GM23338 (cell line): Measurements from ENCODE around the gene RAB3IL1.

Experiments
- EZH2 ChIP-seq: fragments of 200-600 bp; sonication (generic); IDR thresholded peaks from one replicate; pipeline ENCODE4 v1.8.0; 2017; ENCODE audit warnings: antibody characterized with exemption, mild to moderate bottlenecking, low read depth; ENCODE audit not compliant: unreplicated experiment
- JUNB ChIP-seq: IDR thresholded peaks from one replicate; pipeline ENCODE4 v1.6.1; 2016; ENCODE audit warnings: antibody characterized with exemption; ENCODE audit not compliant: unreplicated experiment
- POLR2AphosphoS5 ChIP-seq: IDR thresholded peaks from 2 replicates; pipeline ENCODE4 v1.6.1; 2016; ENCODE audit warnings: antibody characterized with exemption, low read depth
- STAT1 ChIP-seq: IDR thresholded peaks from one replicate; pipeline ENCODE4 v1.6.1; 2016; ENCODE audit warnings: antibody characterized with exemption; ENCODE audit not compliant: unreplicated experiment
- ZNF114 ChIP-seq: fragments of 250-450 bp; sonication (Bioruptor Pico); IDR thresholded peaks from 2 replicates; pipeline ENCODE4 v1.5.0; 2020; ENCODE audit warnings: mild to moderate bottlenecking, moderate library complexity
- ZNF331 ChIP-seq: fragments of 250-450 bp; sonication (Bioruptor Pico); IDR thresholded peaks from 2 replicates; pipeline ENCODE4 v1.5.0; 2020; ENCODE audit warnings: low read depth, mild to moderate bottlenecking, moderate library complexity
- TF ChIP-seq, protein P1 (sequence below), 2 experiments: fragments of 200-600 bp in 1 of 2; sonication (generic) in 1 of 2; conservative IDR thresholded peaks; 2 replicates each; pipeline versions ENCODE4 v1.5.1 to v1.6.1; 2016 to 2017; ENCODE audit warnings: antibody characterized with exemption in 2 of 2, low read depth in 2 of 2, mild to moderate bottlenecking in 2 of 2, moderate library complexity in 1 of 2
- TF ChIP-seq, protein P2 (sequence below): IDR thresholded peaks from one replicate; pipeline ENCODE4 v1.6.1; 2018; ENCODE audit warnings: antibody characterized with exemption; ENCODE audit not compliant: unreplicated experiment
- TF ChIP-seq, protein P3 (sequence below): IDR thresholded peaks from 2 replicates; pipeline ENCODE4 v1.6.1; 2016; ENCODE audit warnings: antibody characterized with exemption

DNA sequence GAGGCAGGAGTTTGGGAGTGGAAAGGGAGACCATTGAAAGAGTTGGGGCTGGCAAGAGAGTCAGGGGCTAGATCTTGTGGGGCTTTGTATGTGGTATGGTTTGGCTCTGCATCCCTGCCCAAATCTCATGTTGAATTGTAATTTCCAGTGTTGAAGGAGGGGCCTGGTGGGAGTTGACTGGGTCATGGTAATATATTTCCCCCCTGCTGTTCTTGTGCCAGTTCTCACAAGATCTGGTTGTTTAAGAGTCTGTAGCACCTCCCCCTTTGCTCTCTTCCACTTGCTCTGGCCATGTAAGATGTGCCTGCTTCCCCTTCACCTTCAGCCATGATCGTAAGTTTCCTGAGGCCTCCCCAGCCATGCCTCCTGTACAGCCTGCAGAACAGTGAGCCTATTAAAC, 10.1 kb upstream of the RAB3IL1 start:
- TF ChIP-seq ZNF114 (CRISPR knock-in tag) (no peak), EZH2 (no peak), JUNB (no peak), POLR2AphosphoS5 (no peak), STAT1 (no peak), ZNF331 (no peak)
- TF ChIP-seq, protein P1, sequence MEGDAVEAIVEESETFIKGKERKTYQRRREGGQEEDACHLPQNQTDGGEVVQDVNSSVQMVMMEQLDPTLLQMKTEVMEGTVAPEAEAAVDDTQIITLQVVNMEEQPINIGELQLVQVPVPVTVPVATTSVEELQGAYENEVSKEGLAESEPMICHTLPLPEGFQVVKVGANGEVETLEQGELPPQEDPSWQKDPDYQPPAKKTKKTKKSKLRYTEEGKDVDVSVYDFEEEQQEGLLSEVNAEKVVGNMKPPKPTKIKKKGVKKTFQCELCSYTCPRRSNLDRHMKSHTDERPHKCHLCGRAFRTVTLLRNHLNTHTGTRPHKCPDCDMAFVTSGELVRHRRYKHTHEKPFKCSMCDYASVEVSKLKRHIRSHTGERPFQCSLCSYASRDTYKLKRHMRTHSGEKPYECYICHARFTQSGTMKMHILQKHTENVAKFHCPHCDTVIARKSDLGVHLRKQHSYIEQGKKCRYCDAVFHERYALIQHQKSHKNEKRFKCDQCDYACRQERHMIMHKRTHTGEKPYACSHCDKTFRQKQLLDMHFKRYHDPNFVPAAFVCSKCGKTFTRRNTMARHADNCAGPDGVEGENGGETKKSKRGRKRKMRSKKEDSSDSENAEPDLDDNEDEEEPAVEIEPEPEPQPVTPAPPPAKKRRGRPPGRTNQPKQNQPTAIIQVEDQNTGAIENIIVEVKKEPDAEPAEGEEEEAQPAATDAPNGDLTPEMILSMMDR (conservative IDR thresholded peaks at IDR 0.05; ENCODE audit: low read depth in 2 of 2) = no peak
- TF ChIP-seq, protein P2, sequence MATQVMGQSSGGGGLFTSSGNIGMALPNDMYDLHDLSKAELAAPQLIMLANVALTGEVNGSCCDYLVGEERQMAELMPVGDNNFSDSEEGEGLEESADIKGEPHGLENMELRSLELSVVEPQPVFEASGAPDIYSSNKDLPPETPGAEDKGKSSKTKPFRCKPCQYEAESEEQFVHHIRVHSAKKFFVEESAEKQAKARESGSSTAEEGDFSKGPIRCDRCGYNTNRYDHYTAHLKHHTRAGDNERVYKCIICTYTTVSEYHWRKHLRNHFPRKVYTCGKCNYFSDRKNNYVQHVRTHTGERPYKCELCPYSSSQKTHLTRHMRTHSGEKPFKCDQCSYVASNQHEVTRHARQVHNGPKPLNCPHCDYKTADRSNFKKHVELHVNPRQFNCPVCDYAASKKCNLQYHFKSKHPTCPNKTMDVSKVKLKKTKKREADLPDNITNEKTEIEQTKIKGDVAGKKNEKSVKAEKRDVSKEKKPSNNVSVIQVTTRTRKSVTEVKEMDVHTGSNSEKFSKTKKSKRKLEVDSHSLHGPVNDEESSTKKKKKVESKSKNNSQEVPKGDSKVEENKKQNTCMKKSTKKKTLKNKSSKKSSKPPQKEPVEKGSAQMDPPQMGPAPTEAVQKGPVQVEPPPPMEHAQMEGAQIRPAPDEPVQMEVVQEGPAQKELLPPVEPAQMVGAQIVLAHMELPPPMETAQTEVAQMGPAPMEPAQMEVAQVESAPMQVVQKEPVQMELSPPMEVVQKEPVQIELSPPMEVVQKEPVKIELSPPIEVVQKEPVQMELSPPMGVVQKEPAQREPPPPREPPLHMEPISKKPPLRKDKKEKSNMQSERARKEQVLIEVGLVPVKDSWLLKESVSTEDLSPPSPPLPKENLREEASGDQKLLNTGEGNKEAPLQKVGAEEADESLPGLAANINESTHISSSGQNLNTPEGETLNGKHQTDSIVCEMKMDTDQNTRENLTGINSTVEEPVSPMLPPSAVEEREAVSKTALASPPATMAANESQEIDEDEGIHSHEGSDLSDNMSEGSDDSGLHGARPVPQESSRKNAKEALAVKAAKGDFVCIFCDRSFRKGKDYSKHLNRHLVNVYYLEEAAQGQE = no peak
- TF ChIP-seq, protein P3, sequence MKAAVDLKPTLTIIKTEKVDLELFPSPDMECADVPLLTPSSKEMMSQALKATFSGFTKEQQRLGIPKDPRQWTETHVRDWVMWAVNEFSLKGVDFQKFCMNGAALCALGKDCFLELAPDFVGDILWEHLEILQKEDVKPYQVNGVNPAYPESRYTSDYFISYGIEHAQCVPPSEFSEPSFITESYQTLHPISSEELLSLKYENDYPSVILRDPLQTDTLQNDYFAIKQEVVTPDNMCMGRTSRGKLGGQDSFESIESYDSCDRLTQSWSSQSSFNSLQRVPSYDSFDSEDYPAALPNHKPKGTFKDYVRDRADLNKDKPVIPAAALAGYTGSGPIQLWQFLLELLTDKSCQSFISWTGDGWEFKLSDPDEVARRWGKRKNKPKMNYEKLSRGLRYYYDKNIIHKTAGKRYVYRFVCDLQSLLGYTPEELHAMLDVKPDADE = no peak
